ENCODE results near the gene NFKBIE.

NFKBIE gene

DNA sequence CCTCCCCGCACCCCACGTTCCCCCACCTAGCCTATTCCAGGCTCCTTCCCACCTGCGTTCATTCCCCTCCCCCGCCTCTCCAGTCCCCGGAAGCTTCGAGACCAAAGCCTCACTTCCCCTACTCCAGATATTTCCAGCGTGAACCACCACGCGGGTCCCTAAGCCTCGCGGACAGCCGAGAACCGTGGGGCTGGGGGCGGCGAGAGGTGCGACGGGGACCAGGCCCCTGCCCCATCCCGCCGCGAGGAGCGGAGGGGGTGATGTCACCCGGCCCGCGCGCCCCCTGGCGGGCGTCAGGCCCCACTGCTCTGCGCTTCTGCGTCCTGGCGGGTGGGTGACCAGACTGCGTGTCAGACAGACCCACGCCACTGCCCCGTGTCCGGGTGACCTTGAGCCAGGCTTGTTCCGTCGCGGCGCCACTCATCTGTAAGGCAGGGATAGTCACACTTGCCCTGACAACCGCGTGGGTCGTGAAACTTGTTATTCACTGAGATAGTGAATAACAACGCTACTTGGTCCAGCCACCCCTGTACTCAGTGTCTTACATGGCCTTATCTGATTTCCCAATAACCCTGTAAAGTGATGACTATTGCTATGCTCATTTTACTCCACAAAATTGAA lies 27.4 kb downstream of the NFKBIE start:
- H3K4me3 ChIP-seq (ENCODE audit: low read length) = peak overlapping the region; percentile 63
- TF ChIP-seq, protein P1, sequence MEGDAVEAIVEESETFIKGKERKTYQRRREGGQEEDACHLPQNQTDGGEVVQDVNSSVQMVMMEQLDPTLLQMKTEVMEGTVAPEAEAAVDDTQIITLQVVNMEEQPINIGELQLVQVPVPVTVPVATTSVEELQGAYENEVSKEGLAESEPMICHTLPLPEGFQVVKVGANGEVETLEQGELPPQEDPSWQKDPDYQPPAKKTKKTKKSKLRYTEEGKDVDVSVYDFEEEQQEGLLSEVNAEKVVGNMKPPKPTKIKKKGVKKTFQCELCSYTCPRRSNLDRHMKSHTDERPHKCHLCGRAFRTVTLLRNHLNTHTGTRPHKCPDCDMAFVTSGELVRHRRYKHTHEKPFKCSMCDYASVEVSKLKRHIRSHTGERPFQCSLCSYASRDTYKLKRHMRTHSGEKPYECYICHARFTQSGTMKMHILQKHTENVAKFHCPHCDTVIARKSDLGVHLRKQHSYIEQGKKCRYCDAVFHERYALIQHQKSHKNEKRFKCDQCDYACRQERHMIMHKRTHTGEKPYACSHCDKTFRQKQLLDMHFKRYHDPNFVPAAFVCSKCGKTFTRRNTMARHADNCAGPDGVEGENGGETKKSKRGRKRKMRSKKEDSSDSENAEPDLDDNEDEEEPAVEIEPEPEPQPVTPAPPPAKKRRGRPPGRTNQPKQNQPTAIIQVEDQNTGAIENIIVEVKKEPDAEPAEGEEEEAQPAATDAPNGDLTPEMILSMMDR (IDR thresholded peaks at IDR 0.05; ENCODE audit: insufficient read depth, low read depth, low read length, missing control alignments) = peak; percentile 63
- peak; percentile 62 for DNase-seq (ENCODE audit: low read depth)

GRCh38 chr6:44237021-44237812 lies 28.1 kb downstream of the NFKBIE start:
- peak; percentile 98 for DNase-seq (ENCODE audit: low read depth)
- TF ChIP-seq, protein P1 (IDR thresholded peaks at IDR 0.05; ENCODE audit: insufficient read depth, low read depth, low read length, missing control alignments) = no peak
- H3K4me3 ChIP-seq (ENCODE audit: low read length) = peak overlapping the region; percentile 63

DNA sequence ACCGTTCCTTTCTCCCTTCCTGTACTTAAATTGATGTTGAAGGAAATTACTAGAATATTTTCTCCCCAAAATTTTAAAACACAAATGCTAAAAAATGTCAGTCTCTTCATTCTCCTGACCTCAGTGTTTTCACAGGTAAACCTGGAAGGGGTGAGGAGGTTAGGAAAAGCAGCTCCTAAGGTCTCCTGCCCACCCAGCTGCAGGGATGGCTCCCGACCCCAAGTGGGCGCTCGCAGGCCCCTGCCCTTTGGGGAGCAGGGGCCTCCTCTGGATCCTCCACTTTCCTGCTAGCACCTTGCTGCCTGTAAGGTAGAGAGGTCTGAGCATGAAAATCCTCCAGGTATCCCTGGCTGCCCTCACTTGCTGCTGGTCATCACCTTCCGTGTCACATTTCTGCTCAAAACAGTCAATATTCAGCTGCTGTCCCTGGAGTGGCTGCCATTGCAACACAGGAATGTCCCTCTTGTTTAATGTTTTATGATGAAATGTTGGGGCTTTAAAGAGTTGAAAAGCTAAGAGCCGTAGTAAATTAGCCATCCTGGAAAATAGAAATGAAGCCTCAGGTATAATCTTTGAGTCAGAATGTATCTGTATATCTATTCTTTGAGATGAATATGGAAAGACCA lies 29.3 kb downstream of the NFKBIE start:
- H3K4me3 ChIP-seq (ENCODE audit: low read length) = no peak overlapping the region
- TF ChIP-seq, protein P1 (IDR thresholded peaks at IDR 0.05; ENCODE audit: insufficient read depth, low read depth, low read length, missing control alignments) = no peak
- DNase-seq (ENCODE audit: low read depth) = no peak

- TF ChIP-seq, protein P1 (IDR thresholded peaks at IDR 0.05; ENCODE audit: insufficient read depth, low read depth, low read length, missing control alignments) = no peak
- H3K4me3 ChIP-seq (ENCODE audit: low read length) = no peak overlapping the region
- DNase-seq (ENCODE audit: low read depth) = no peak
Measured at GRCh38 chr6:44235269-44235668, 30.1 kb downstream of the NFKBIE start.

DNA sequence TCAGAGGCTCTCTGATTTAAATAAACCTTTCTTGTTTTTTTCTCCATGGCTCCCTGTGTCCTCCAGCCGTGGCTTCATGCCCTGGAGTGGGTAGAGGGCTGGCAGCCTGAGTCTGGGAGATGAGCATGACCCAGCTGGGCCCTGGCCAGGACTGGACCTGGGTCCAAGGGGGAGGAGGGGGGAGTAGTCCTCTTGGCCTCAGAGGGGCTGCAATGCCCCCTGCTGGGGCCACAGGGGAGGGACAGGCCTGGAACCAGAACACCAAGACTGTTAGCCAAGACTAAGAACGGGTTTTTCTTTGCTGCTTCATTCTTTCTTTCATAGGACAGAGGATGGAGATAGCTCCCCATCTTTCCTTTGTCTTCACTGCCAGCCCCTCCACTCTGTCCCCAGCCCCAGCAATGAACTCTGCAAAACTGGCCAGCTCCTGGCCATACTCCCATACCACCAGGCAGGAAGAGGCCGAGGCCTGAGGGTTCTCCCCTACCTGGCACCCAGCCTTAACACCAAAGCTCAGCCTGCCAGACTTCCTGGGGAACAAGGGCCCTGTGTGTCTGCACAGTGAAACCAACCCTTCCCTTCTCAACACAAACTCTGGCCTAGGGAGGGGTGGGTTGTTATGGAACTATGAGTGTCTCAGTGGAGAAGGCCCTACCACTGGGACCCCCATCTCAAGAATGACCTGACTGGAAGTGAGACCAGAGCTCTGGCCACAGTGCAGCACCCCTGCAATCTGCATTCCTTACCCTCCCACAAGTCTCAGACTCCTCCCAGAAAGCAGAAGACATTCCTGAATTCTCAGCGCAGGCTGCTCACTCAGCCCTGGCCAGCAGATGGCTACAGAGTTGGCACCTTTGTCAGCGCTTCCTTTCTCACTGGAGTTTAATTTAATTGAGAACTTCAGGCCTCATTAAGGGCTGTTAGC lies 31.0 kb downstream of the NFKBIE start:
- peak; percentile 77 for DNase-seq (ENCODE audit: low read depth)
- TF ChIP-seq, protein P1 (IDR thresholded peaks at IDR 0.05; ENCODE audit: insufficient read depth, low read depth, low read length, missing control alignments) = peak; percentile 83
- H3K4me3 ChIP-seq (ENCODE audit: low read length) = no peak overlapping the region

DNA sequence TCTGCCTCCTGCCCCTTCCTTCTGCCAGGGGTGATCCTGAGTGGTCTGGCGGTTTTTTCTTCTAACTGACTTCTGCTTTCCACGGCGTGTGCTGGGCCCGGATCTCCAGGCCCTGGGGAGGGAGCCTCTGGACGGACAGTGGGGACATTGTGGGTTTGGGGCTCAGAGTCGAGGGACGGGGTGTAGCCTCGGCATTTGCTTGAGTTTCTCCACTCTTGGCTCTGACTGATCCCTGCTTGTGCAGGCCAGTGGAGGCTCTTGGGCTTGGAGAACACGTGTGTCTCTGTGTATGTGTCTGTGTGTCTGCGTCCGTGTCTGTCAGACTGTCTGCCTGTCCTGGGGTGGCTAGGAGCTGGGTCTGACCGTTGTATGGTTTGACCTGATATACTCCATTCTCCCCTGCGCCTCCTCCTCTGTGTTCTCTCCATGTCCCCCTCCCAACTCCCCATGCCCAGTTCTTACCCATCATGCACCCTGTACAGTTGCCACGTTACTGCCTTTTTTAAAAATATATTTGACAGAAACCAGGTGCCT lies 31.7 kb downstream of the NFKBIE start:
- DNase-seq (ENCODE audit: low read depth) = no peak
- TF ChIP-seq, protein P1 (IDR thresholded peaks at IDR 0.05; ENCODE audit: insufficient read depth, low read depth, low read length, missing control alignments) = no peak
- no peak overlapping the region for H3K4me3 ChIP-seq (ENCODE audit: low read length)
